IMR-90 (cell line): Measurements from ENCODE around the gene DAZL. TPM values are rescaled to one million over a fixed set of nuclear protein-coding genes. Genes with fewer than 3 reads are reported as not detected.

Experiments
- ATAC-seq: fragments of 200-7000 bp; cut with Tn5 transposase; 2 replicates; pipeline ENCODE4 v1.9.1; 2020; ENCODE audit warnings: low read depth, mild to moderate bottlenecking, moderate library complexity
- BruUV-seq: library from RNA; stranded (reverse); fragments of 400-500 nt; replicated peaks from 2 replicates; lab custom pipeline; 2021; lab: Mats Ljungman, UMichigan
- CTCF ChIA-PET: fragments of 300-600 bp; formaldehyde crosslinking; extraction: SDS; loops from one replicate; lab custom pipeline; 2021; ENCODE audit warnings: antibody characterized with exemption; lab: Yijun Ruan, JAX
- POLR2A ChIA-PET: fragments of 300-600 bp; sonication (Branson Sonifier 250); formaldehyde crosslinking; loops from one replicate; lab custom pipeline; 2022; ENCODE audit warnings: antibody characterized with exemption; ENCODE audit not compliant: unreplicated experiment; lab: Charles Lee
- DNase-seq: peaks from one replicate; pipeline ENCODE4 v3.0.0; 2013
- H2AFZ ChIP-seq: replicated peaks from 2 replicates; pipeline ENCODE3; 2013; ENCODE audit warnings: low read length, mild to moderate bottlenecking; ENCODE audit not compliant: poor library complexity
- H2AK5ac ChIP-seq: 2 replicates; pipeline ENCODE4 v1.6.1; 2013; ENCODE audit warnings: low read depth, low read length, inconsistent platforms
- H2AK9ac ChIP-seq: replicated peaks from 2 replicates; pipeline ENCODE3; 2013; ENCODE audit warnings: mild to moderate bottlenecking, low read depth, low read length, moderate library complexity; ENCODE audit not compliant: poor library complexity
- H2BK120ac ChIP-seq: 2 replicates; pipeline ENCODE4 v1.6.1; 2013; ENCODE audit warnings: low read depth, low read length, inconsistent platforms
- H2BK15ac ChIP-seq: 3 replicates; pipeline ENCODE4 v1.6.1; 2013; ENCODE audit warnings: low read depth, low read length, inconsistent platforms
- H2BK20ac ChIP-seq: 2 replicates; pipeline ENCODE4 v1.6.1; 2013; ENCODE audit warnings: low read depth, mild to moderate bottlenecking, inconsistent platforms, low read length, moderate library complexity
- H2BK5ac ChIP-seq: 2 replicates; pipeline ENCODE4 v1.6.1; 2013; ENCODE audit warnings: mild to moderate bottlenecking, low read depth, low read length, inconsistent platforms; ENCODE audit not compliant: poor library complexity, severe bottlenecking
- H3K14ac ChIP-seq: replicated peaks from 2 replicates; pipeline ENCODE4 v1.6.1; 2013; ENCODE audit warnings: low read depth, low read length, inconsistent platforms
- H3K18ac ChIP-seq: 2 replicates; pipeline ENCODE4 v1.6.1; 2013; ENCODE audit warnings: low read depth, low read length, control low read depth
- H3K23ac ChIP-seq: 2 replicates; pipeline ENCODE4 v1.6.1; 2013; ENCODE audit warnings: low read depth, low read length, inconsistent platforms
- H3K27ac ChIP-seq: 2 replicates; pipeline ENCODE4 v1.5.1; 2013; ENCODE audit warnings: mild to moderate bottlenecking, control low read depth, low read length; ENCODE audit not compliant: insufficient read depth
- H3K27me3 ChIP-seq: 2 replicates; pipeline ENCODE4 v1.6.1; 2013; ENCODE audit warnings: low read length; ENCODE audit not compliant: control insufficient read depth, insufficient read depth
- H3K36me3 ChIP-seq: 2 replicates; pipeline ENCODE4 v1.6.1; 2013; ENCODE audit warnings: low read length, mixed read lengths; ENCODE audit not compliant: control insufficient read depth, insufficient read depth
- H3K4ac ChIP-seq: 2 replicates; pipeline ENCODE4 v1.6.1; 2013; ENCODE audit warnings: low read depth, low read length, inconsistent platforms
- H3K4me1 ChIP-seq: 2 replicates; pipeline ENCODE4 v1.6.1; 2013; ENCODE audit warnings: low read length, mixed read lengths; ENCODE audit not compliant: control insufficient read depth, insufficient read depth
- H3K4me2 ChIP-seq: 2 replicates; pipeline ENCODE4 v1.6.1; 2013; ENCODE audit warnings: low read depth, mild to moderate bottlenecking, control low read depth, low read length, moderate library complexity
- H3K4me3 ChIP-seq: 2 replicates; pipeline ENCODE4 v1.5.1; 2013; ENCODE audit warnings: low read depth, mild to moderate bottlenecking, control low read depth, low read length, moderate library complexity; ENCODE audit not compliant: insufficient read depth
- H3K56ac ChIP-seq: 2 replicates; pipeline ENCODE4 v1.6.1; 2013; ENCODE audit warnings: low read length, inconsistent platforms; ENCODE audit not compliant: insufficient read depth; ENCODE audit errors: extremely low read depth
- H3K79me1 ChIP-seq, 2 experiments: 2 replicates each; pipeline ENCODE4 v1.6.1; 2013; ENCODE audit warnings: low read length in 2 of 2, inconsistent platforms in 1 of 2, low read depth in 1 of 2
- H3K9ac ChIP-seq: 2 replicates; pipeline ENCODE4 v1.6.1; 2013; ENCODE audit warnings: low read depth, low read length, control low read depth
- H3K9me1 ChIP-seq: 2 replicates; pipeline ENCODE4 v1.6.1; 2013; ENCODE audit warnings: low read length, inconsistent platforms; ENCODE audit not compliant: insufficient read depth
- H3K9me3 ChIP-seq: 2 replicates; pipeline ENCODE4 v1.6.1; 2013; ENCODE audit warnings: low read length; ENCODE audit not compliant: control insufficient read depth, insufficient read depth
- H4K20me1 ChIP-seq: 2 replicates; pipeline ENCODE4 v1.6.1; 2013; ENCODE audit warnings: low read length, inconsistent platforms; ENCODE audit not compliant: insufficient read depth
- H4K5ac ChIP-seq: 2 replicates; pipeline ENCODE4 v1.6.1; 2013; ENCODE audit warnings: mild to moderate bottlenecking, low read depth, low read length, control low read depth
- H4K8ac ChIP-seq, 2 experiments: 2 replicates each; pipeline ENCODE4 v1.6.1; 2013; ENCODE audit warnings: low read depth in 2 of 2, low read length in 2 of 2, control low read depth in 1 of 2, inconsistent platforms in 1 of 2
- H4K91ac ChIP-seq: 2 replicates; pipeline ENCODE4 v1.6.1; 2013; ENCODE audit warnings: low read depth, low read length, inconsistent platforms; ENCODE audit not compliant: insufficient read depth
- NFE2L2 ChIP-seq: fragments of 150-350 bp; IDR thresholded peaks from 2 replicates; pipeline ENCODE4 v1.6.1; 2016; ENCODE audit warnings: low read depth, mild to moderate bottlenecking, low read length
- RFX5 ChIP-seq: IDR thresholded peaks from 2 replicates; pipeline ENCODE4 v1.8.0; 2012; ENCODE audit warnings: low read depth, mild to moderate bottlenecking, low read length, moderate library complexity
- SMC3 ChIP-seq: fragments of 150-350 bp; IDR thresholded peaks from 2 replicates; pipeline ENCODE4 v1.6.1; 2016; ENCODE audit warnings: low read depth, mild to moderate bottlenecking, antibody characterized with exemption, low read length, moderate library complexity
- WGBS, 2 experiments: methylation state at CpG; one replicate each; pipeline versions ENCODE4 v1.1.5 to v1.1.7; 2013; ENCODE audit warnings: missing lambda C conversion rate in 2 of 2; ENCODE audit not compliant: insufficient read length in 1 of 2; ENCODE audit errors: extremely low coverage in 2 of 2; 5-methylcytosine and 5-hydroxymethylcytosine counted together
- dilution Hi-C: fragments of 300-500 bp; cut with HindIII; formaldehyde crosslinking; loops from one replicate; pipeline ENCODE4 v1.14.3; 2018; ENCODE audit warnings: low sequenced_read_pairs; ENCODE audit not compliant: unreplicated experiment
- in situ Hi-C: fragments of 300-500 bp; cut with MboI; formaldehyde crosslinking; loops from 3 replicates; pipeline ENCODE4 v1.14.3; 2019; ENCODE audit warnings: low sequenced_read_pairs, inconsistent platforms, mixed read lengths
- intact Hi-C: fragments of 100-400 bp; cut with micrococcal nuclease; formaldehyde crosslinking; loops from 2 replicates; pipeline ENCODE4 v1.10.0; 2022
- polyA plus RNA-seq, 3 experiments: library from polyadenylated mRNA; depleted of rRNA; stranded (reverse); fragments of >200 nt; gene quantifications; 2 replicates each; pipeline ENCODE4 v1.2.3, GENCODE V29; 2012; ENCODE audit warnings: low replicate concordance in 1 of 3
- total RNA-seq: library from RNA; depleted of rRNA; stranded (reverse); fragments of >200 nt; gene quantifications from 2 replicates; pipeline ENCODE4 v1.2.3, GENCODE V29; 2012

The DAZL gene
- total and polyA plus RNA-seq, 2 of the 4 experiments (the other 2 are of a cell fraction) = not detected

DNA sequence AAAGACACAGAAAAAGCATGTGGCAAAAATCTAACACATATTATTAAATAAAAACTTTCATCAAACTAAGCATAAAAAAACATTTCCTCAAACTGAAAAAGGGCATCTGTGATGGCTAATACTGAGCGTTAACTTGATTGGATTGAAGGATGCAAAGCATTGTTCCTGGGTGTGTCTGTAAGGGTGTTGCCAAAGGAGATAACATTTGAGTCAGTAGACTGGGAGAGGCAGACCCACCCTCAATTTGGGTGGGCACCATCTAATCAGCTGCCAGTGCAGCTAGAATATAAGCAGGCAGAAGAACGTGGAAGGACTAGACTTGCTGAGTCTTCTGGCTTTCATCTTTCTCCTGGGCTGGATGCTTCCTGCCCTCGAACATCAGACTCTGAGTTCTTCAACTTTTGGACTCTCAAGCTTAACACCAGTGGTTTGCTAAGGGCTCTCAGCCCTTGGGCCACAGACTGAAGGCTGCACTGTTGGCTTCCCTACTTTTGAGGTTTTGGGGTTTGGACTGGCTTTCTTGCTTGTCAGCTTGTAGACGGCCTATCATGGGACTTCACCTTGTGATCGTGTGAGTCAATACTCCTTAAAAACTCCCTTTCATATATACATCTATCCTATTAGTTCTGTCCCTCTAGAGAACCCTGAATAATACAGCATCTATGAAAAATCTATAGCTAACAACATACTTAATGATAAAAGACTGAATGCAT is 45.4 kb downstream of the DAZL start:
- no peak for DNase-seq
- H3K56ac ChIP-seq = no peak overlapping the region
- H4K8ac ChIP-seq = no peak overlapping the region
- no peak overlapping the region for H2BK20ac ChIP-seq
- CTCF ChIA-PET = no interaction called here
- H2AK9ac ChIP-seq = no peak overlapping the region
- H2BK15ac ChIP-seq = no peak overlapping the region
- H3K9me3 ChIP-seq = 0 out of 2 replicates have a peak, but pooled peaks cover 2% of the 10 kb centered on the region
- no peak overlapping the region for H3K27ac ChIP-seq
- ATAC-seq = no peak
- no peak overlapping the region for H3K4ac ChIP-seq
- H3K9ac ChIP-seq = no peak overlapping the region
- H2BK120ac ChIP-seq = no peak overlapping the region
- no TSS peak for BruUV-seq
- WGBS, 2 experiments = no CpG with 5 or more reads among the region's 5 CpGs
- dilution Hi-C loops = no loop called here
- POLR2A ChIA-PET = interaction anchor here (0.7 kb wide), 1 partner anchor 15 kb away, joined by 3 read pairs; no protein-coding TSS in a partner anchor
- no peaks in the 10 kb centered on the region for H4K20me1 ChIP-seq
- H3K79me1 ChIP-seq = no peaks in the 10 kb centered on the region
- intact Hi-C loops = no loop called here
- in situ Hi-C loops = no loop called here
- no peak overlapping the region for H4K5ac ChIP-seq
- H3K4me2 ChIP-seq = no peak overlapping the region
- TF ChIP-seq RFX5 (no peak), NFE2L2 (no peak), SMC3 (no peak)
- no peak overlapping the region for H4K91ac ChIP-seq
- H2BK5ac ChIP-seq = no peak overlapping the region
- no peaks in the 10 kb centered on the region for H3K4me1 ChIP-seq
- H3K14ac ChIP-seq = no peak overlapping the region
- H2AFZ ChIP-seq = no peak overlapping the region
- H2AK5ac ChIP-seq = no peak overlapping the region
- H3K4me3 ChIP-seq = no peak overlapping the region
- no peak overlapping the region for H3K23ac ChIP-seq
- no peaks in the 10 kb centered on the region for H3K9me1 ChIP-seq
- H3K36me3 ChIP-seq = no peaks in the 10 kb centered on the region
- H3K27me3 ChIP-seq = peaks cover 4% of the 10 kb centered on the region
- H3K18ac ChIP-seq = no peak overlapping the region
